GM18502 (cell line): Measurements from ENCODE around the gene MICU1.
A peak's percentile ranks its signal among the peaks of the same experiment; 100 is the strongest.
"Not testable (repeated sequence)": the region's sequence is repeated elsewhere in the genome, so short reads cannot be mapped to it uniquely, and the experiment has no call there.

ENCODE experiments used
- ATAC-seq: cut with Tn5 transposase; IDR thresholded peaks from one replicate; pipeline ENCODE4 v1.9.1; 2021; ENCODE audit warnings: mild to moderate bottlenecking; ENCODE audit not compliant: unreplicated experiment, poor library complexity

The MICU1 gene

GRCh38 chr10:72356987-72357386, 268.9 kb downstream of the MICU1 start:
- ATAC-seq: no peak

GRCh38 chr10:72356115-72356514, 269.8 kb downstream of the MICU1 start:
- no peak for ATAC-seq

- ATAC-seq: no peak
These were observed 270.7 kb downstream of the MICU1 start for GRCh38 chr10:72355214-72355555.

- ATAC-seq: peak; percentile 80
These were observed 271.3 kb downstream of the MICU1 start, which contains the start of gene DNAJB12 for GRCh38 chr10:72354356-72355213. TSS of gene DNAJB12 (minus strand) at chr10:72354919. CDS start at chr10:72354897, 22 bp downstream.

- peak; percentile 17 for ATAC-seq
These were observed 271.9 kb downstream of the MICU1 start for GRCh38 chr10:72353965-72354355.

GRCh38 chr10:72353028-72353964, 272.6 kb downstream of the MICU1 start:
- no peak for ATAC-seq

GRCh38 chr10:72351479-72351878, 274.4 kb downstream of the MICU1 start:
- no peak for ATAC-seq

GRCh38 chr10:72349438-72349837, 276.4 kb downstream of the MICU1 start:
- no peak for ATAC-seq

GRCh38 chr10:72348282-72348681, 277.6 kb downstream of the MICU1 start:
- ATAC-seq: no peak

- not testable (repeated sequence) for ATAC-seq
These were observed 279.8 kb downstream of the MICU1 start for GRCh38 chr10:72346117-72346516.

GRCh38 chr10:72344932-72345331, 280.9 kb downstream of the MICU1 start:
- ATAC-seq: no peak

GRCh38 chr10:72342911-72343310, 283.0 kb downstream of the MICU1 start:
- ATAC-seq: no peak

- no peak for ATAC-seq
These were observed 285.2 kb downstream of the MICU1 start for GRCh38 chr10:72340510-72341261.

- no peak for ATAC-seq
These were observed 287.7 kb downstream of the MICU1 start for GRCh38 chr10:72338180-72338579.

GRCh38 chr10:72337722-72338121, 288.2 kb downstream of the MICU1 start:
- ATAC-seq: no peak

GRCh38 chr10:72337039-72337629, 288.7 kb downstream of the MICU1 start:
- ATAC-seq: no peak

GRCh38 chr10:72336259-72337038, 289.4 kb downstream of the MICU1 start:
- no peak for ATAC-seq

- peak; percentile 44 for ATAC-seq
These were observed 290.3 kb downstream of the MICU1 start for GRCh38 chr10:72335394-72336258.
